IPS-20b (cell line): ENCODE data around the gene LMAN2.

ENCODE experiments used
- H3K27ac ChIP-seq: one replicate; pipeline ENCODE4 v1.5.1; 2013; ENCODE audit warnings: low read length
- H3K27me3 ChIP-seq: 2 replicates; pipeline ENCODE4 v1.6.1; 2013; ENCODE audit warnings: mild to moderate bottlenecking, low read length, inconsistent platforms; ENCODE audit not compliant: insufficient read depth
- H3K36me3 ChIP-seq: 2 replicates; pipeline ENCODE4 v1.6.1; 2013; ENCODE audit warnings: low read depth, mild to moderate bottlenecking, inconsistent platforms, low read length, moderate library complexity; ENCODE audit not compliant: insufficient read depth
- H3K4me1 ChIP-seq: 2 replicates; pipeline ENCODE4 v1.6.1; 2013; ENCODE audit warnings: mild to moderate bottlenecking, control low read depth, inconsistent platforms, low read length, moderate library complexity; ENCODE audit not compliant: insufficient read depth
- H3K4me3 ChIP-seq: 2 replicates; pipeline ENCODE4 v1.5.1; 2013; ENCODE audit warnings: mild to moderate bottlenecking, low read length, inconsistent platforms
- H3K9ac ChIP-seq: 2 replicates; pipeline ENCODE4 v1.6.1; 2013; ENCODE audit warnings: low read depth, mild to moderate bottlenecking, inconsistent platforms, low read length, moderate library complexity
- H3K9me3 ChIP-seq: 2 replicates; pipeline ENCODE4 v1.6.1; 2013; ENCODE audit warnings: mild to moderate bottlenecking, low read depth, low read length, inconsistent platforms; ENCODE audit not compliant: insufficient read depth

The LMAN2 gene

GRCh38 chr5:177367981-177368868, 16.8 kb upstream of the LMAN2 start:
- no peaks in the 10 kb centered on the region for H3K36me3 ChIP-seq
- H3K9ac ChIP-seq: no peak overlapping the region
- H3K9me3 ChIP-seq: no peaks in the 10 kb centered on the region
- H3K4me1 ChIP-seq: peaks cover 14% of the 10 kb centered on the region; the same call in 1 of the 2 replicates
- H3K27ac ChIP-seq: no peak overlapping the region
- peaks cover 28% of the 10 kb centered on the region for H3K27me3 ChIP-seq
- H3K4me3 ChIP-seq: peak overlapping the region; percentile 76; the same call in 1 of the 2 replicates

GRCh38 chr5:177367323-177367848, 15.9 kb upstream of the LMAN2 start:
- Histone ChIP-seq H3K9ac (peak overlapping the region; percentile 33; the same call in 1 of the 2 replicates), H3K36me3 (no peaks in the 10 kb centered on the region), H3K4me1 (peaks cover 15% of the 10 kb centered on the region; the same call in 1 of the 2 replicates), H3K9me3 (no peaks in the 10 kb centered on the region), H3K27ac (no peak overlapping the region), H3K4me3 (peak overlapping the region; percentile 76), H3K27me3 (peaks cover 33% of the 10 kb centered on the region)

- Histone ChIP-seq H3K9me3 (no peaks in the 10 kb centered on the region), H3K27ac (peak overlapping the region; percentile 80), H3K9ac (peak overlapping the region; percentile 80), H3K4me1 (peaks cover 18% of the 10 kb centered on the region; the same call in 1 of the 2 replicates), H3K36me3 (no peaks in the 10 kb centered on the region), H3K4me3 (peak overlapping the region; percentile 76), H3K27me3 (peaks cover 40% of the 10 kb centered on the region)
Observed at GRCh38 chr5:177366528-177367322, 15.3 kb upstream of the LMAN2 start.

GRCh38 chr5:177365845-177366527, 14.5 kb upstream of the LMAN2 start:
- Histone ChIP-seq H3K27me3 (peaks cover 40% of the 10 kb centered on the region), H3K4me3 (peak overlapping the region; percentile 76), H3K36me3 (no peaks in the 10 kb centered on the region), H3K9me3 (no peaks in the 10 kb centered on the region), H3K4me1 (peaks cover 18% of the 10 kb centered on the region; the same call in 1 of the 2 replicates), H3K27ac (peak overlapping the region; percentile 80), H3K9ac (peak overlapping the region; percentile 80)

- no peaks in the 10 kb centered on the region for H3K9me3 ChIP-seq
- no peak overlapping the region for H3K4me3 ChIP-seq
- peaks cover 40% of the 10 kb centered on the region for H3K27me3 ChIP-seq
- H3K9ac ChIP-seq: no peak overlapping the region
- H3K27ac ChIP-seq: no peak overlapping the region
- H3K36me3 ChIP-seq: no peaks in the 10 kb centered on the region
- H3K4me1 ChIP-seq: peaks cover 15% of the 10 kb centered on the region; the same call in 1 of the 2 replicates
Observed at GRCh38 chr5:177364159-177364962, 12.9 kb upstream of the LMAN2 start.

GRCh38 chr5:177363565-177363964, 12.1 kb upstream of the LMAN2 start:
- Histone ChIP-seq H3K4me3 (peak overlapping the region; percentile 71), H3K4me1 (peaks cover 15% of the 10 kb centered on the region; the same call in 1 of the 2 replicates), H3K27ac (no peak overlapping the region), H3K9me3 (no peaks in the 10 kb centered on the region), H3K27me3 (peaks cover 35% of the 10 kb centered on the region), H3K36me3 (no peaks in the 10 kb centered on the region), H3K9ac (no peak overlapping the region; the same call in 1 of the 2 replicates)

GRCh38 chr5:177362610-177363507, 11.4 kb upstream of the LMAN2 start:
- Histone ChIP-seq H3K27me3 (peaks cover 28% of the 10 kb centered on the region), H3K4me1 (peaks cover 15% of the 10 kb centered on the region; the same call in 1 of the 2 replicates), H3K9me3 (no peaks in the 10 kb centered on the region), H3K27ac (no peak overlapping the region), H3K36me3 (no peaks in the 10 kb centered on the region), H3K4me3 (peak overlapping the region; percentile 71), H3K9ac (peak overlapping the region; percentile 48; the same call in 1 of the 2 replicates)

- H3K4me1 ChIP-seq: peaks cover 15% of the 10 kb centered on the region; the same call in 1 of the 2 replicates
Observed at GRCh38 chr5:177362292-177362609, 10.8 kb upstream of the LMAN2 start.

GRCh38 chr5:177361418-177362291, 10.2 kb upstream of the LMAN2 start:
- Histone ChIP-seq H3K9ac (peak overlapping the region; percentile 48; the same call in 1 of the 2 replicates), H3K27me3 (peaks cover 30% of the 10 kb centered on the region), H3K9me3 (no peaks in the 10 kb centered on the region), H3K27ac (no peak overlapping the region), H3K36me3 (no peaks in the 10 kb centered on the region), H3K4me1 (peaks cover 15% of the 10 kb centered on the region; the same call in 1 of the 2 replicates), H3K4me3 (no peak overlapping the region)

More at GRCh38 chr5:177362292-177362609, 10.8 kb upstream of the LMAN2 start:
- peak overlapping the region; percentile 71; the same call in 1 of the 2 replicates for H3K4me3 ChIP-seq
- H3K36me3 ChIP-seq: no peaks in the 10 kb centered on the region
- H3K9me3 ChIP-seq: no peaks in the 10 kb centered on the region
- H3K27ac ChIP-seq: no peak overlapping the region
- H3K9ac ChIP-seq: peak overlapping the region; percentile 48; the same call in 1 of the 2 replicates
- H3K27me3 ChIP-seq: peaks cover 24% of the 10 kb centered on the region
